PC-3 (cell line): ENCODE data around the gene ANKRD29.

Experiments
- EZH2 ChIP-seq: fragments of 300-600 bp; sonication (generic); IDR thresholded peaks from one replicate; pipeline ENCODE4 v1.6.1; 2017; ENCODE audit warnings: antibody characterized with exemption, mild to moderate bottlenecking, low read length; ENCODE audit not compliant: unreplicated experiment
- TF ChIP-seq, protein P1 (sequence below): fragments of 300-600 bp; sonication (generic); conservative IDR thresholded peaks from 2 replicates; pipeline ENCODE4 v1.5.1; 2017; ENCODE audit warnings: antibody characterized with exemption, low read depth, mild to moderate bottlenecking, low read length

DNA sequence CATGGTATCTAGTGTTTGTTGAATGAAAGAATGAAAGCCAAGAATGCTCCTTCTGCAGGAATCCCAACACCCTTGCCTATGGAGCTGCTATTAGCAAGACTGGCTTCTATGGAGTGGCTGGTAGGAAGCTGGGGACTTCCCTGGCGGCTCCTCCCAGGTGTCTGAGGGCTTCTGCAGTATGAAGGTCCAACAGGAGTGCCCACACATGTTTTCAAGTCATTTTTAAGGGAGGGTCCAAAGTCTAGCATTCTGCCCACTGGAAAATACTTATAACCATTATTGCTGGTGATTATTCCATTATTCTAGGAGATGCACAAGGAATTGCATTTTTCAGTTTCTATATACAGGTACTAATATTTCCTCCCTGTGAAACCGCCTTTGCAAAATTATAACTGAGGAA, 54.5 kb downstream of the ANKRD29 start:
- TF ChIP-seq, protein P1, sequence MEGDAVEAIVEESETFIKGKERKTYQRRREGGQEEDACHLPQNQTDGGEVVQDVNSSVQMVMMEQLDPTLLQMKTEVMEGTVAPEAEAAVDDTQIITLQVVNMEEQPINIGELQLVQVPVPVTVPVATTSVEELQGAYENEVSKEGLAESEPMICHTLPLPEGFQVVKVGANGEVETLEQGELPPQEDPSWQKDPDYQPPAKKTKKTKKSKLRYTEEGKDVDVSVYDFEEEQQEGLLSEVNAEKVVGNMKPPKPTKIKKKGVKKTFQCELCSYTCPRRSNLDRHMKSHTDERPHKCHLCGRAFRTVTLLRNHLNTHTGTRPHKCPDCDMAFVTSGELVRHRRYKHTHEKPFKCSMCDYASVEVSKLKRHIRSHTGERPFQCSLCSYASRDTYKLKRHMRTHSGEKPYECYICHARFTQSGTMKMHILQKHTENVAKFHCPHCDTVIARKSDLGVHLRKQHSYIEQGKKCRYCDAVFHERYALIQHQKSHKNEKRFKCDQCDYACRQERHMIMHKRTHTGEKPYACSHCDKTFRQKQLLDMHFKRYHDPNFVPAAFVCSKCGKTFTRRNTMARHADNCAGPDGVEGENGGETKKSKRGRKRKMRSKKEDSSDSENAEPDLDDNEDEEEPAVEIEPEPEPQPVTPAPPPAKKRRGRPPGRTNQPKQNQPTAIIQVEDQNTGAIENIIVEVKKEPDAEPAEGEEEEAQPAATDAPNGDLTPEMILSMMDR: no peak
- no peak for TF ChIP-seq EZH2
